Smooth muscle cell (in vitro differentiated cells): ENCODE measurements around the gene OTC. TPM values are rescaled to one million over a fixed set of nuclear protein-coding genes. Genes with fewer than 3 reads are reported as not detected.
A peak's percentile ranks its signal among the peaks of the same experiment; 100 is the strongest.

Source experiments
- DNase-seq: peaks from one replicate; lab custom pipeline; 2025; ENCODE audit not compliant: unreplicated experiment; lab: John Stamatoyannopoulos, UW
- H2AFZ ChIP-seq: fragments of 200-600 bp; sonication (generic); 2 replicates; pipeline ENCODE4 v1.6.0; 2016; ENCODE audit warnings: antibody characterized with exemption, low read depth, mild to moderate bottlenecking
- H3F3A ChIP-seq: fragments of 200-600 bp; sonication (generic); 2 replicates; pipeline ENCODE4 v1.6.0; 2017; ENCODE audit warnings: antibody characterized with exemption, low read depth
- H3K27ac ChIP-seq: fragments of 200-600 bp; sonication (generic); 2 replicates; pipeline ENCODE4 v1.5.1; 2016; ENCODE audit warnings: low read depth, mild to moderate bottlenecking
- H3K27me3 ChIP-seq: fragments of 200-600 bp; sonication (generic); 2 replicates; pipeline ENCODE4 v1.6.1; 2016; ENCODE audit warnings: low read depth, mild to moderate bottlenecking
- H3K36me3 ChIP-seq: fragments of 200-600 bp; sonication (generic); 2 replicates; pipeline ENCODE4 v1.5.1; 2016; ENCODE audit warnings: low read depth
- H3K4me1 ChIP-seq: fragments of 200-600 bp; sonication (generic); 2 replicates; pipeline ENCODE4 v1.5.1; 2016; ENCODE audit warnings: low read depth
- H3K4me2 ChIP-seq: fragments of 200-600 bp; sonication (generic); 2 replicates; pipeline ENCODE4 v1.6.0; 2016; ENCODE audit warnings: mild to moderate bottlenecking
- H3K4me3 ChIP-seq: fragments of 200-600 bp; sonication (generic); 2 replicates; pipeline ENCODE4 v1.5.1; 2016; ENCODE audit warnings: mild to moderate bottlenecking
- H3K79me2 ChIP-seq: fragments of 200-600 bp; sonication (generic); 2 replicates; pipeline ENCODE4 v1.6.0; 2016; ENCODE audit warnings: low read depth, mild to moderate bottlenecking
- H3K9ac ChIP-seq: fragments of 200-600 bp; sonication (generic); 2 replicates; pipeline ENCODE4 v1.6.0; 2016; ENCODE audit warnings: low read depth
- H3K9me3 ChIP-seq: fragments of 200-600 bp; sonication (generic); replicated peaks from 2 replicates; pipeline ENCODE4 v1.5.1; 2016; ENCODE audit warnings: low read depth
- H4K20me1 ChIP-seq: fragments of 200-600 bp; sonication (generic); 2 replicates; pipeline ENCODE4 v1.6.0; 2016; ENCODE audit warnings: low read depth
- CTCF ChIP-seq: fragments of 200-600 bp; sonication (generic); IDR thresholded peaks from 2 replicates; pipeline ENCODE4 v1.5.1; 2017; ENCODE audit warnings: borderline replicate concordance, mild to moderate bottlenecking, antibody characterized with exemption; ENCODE audit not compliant: insufficient read depth, poor library complexity, severe bottlenecking
- WGBS: methylation state at CpG from one replicate; pipeline ENCODE4 v1.1.7; 2016; ENCODE audit warnings: low lambda C conversion rate; 5-methylcytosine and 5-hydroxymethylcytosine counted together
- polyA plus RNA-seq: library from polyadenylated mRNA; unstranded; fragments of >200 nt; fragmentation: Nextera tagmentation; extraction: Ambion mirVana; gene quantifications from 2 replicates; pipeline ENCODE4 v1.2.1, GENCODE V29; 2016
- total RNA-seq: library from RNA; depleted of rRNA; stranded (reverse); fragments of >200 nt; gene quantifications from 2 replicates; pipeline ENCODE4 v1.2.3, GENCODE V29; 2014

The OTC gene
- total and polyA plus RNA-seq, 2 experiments from 2014 or later = not detected

- Histone ChIP-seq H3K9me3 (no peaks in the 10 kb centered on the region), H3K4me3 (peak overlapping the region; percentile 80), H3K36me3 (no peaks in the 10 kb centered on the region), H4K20me1 (no peaks in the 10 kb centered on the region), H3K27me3 (no peaks in the 10 kb centered on the region), H3F3A (no peaks in the 10 kb centered on the region), H3K79me2 (no peaks in the 10 kb centered on the region), H2AFZ (peak overlapping the region; percentile 30), H3K9ac (no peak overlapping the region), H3K4me1 (no peaks in the 10 kb centered on the region), H3K27ac (no peak overlapping the region), H3K4me2 (peak overlapping the region; percentile 1)
- TF ChIP-seq CTCF = no peak
- WGBS = 36% methylated on average over 4 of the region's 4 CpGs
- no peak for DNase-seq
These were observed 24.7 kb upstream of the OTC start for GRCh38 chrX:38327775-38328081.

- Histone ChIP-seq H3K9ac (no peak overlapping the region), H3F3A (no peaks in the 10 kb centered on the region)
- no peak for DNase-seq
These were observed 19.9 kb upstream of the OTC start for GRCh38 chrX:38332505-38332904.

GRCh38 chrX:38335382-38335781 is 17.0 kb upstream of the OTC start:
- no peaks in the 10 kb centered on the region for H3K9me3 ChIP-seq
- H2AFZ ChIP-seq = no peak overlapping the region
- no peak overlapping the region for H3K9ac ChIP-seq
- no peak overlapping the region for H3K27ac ChIP-seq
- H3K27me3 ChIP-seq = no peaks in the 10 kb centered on the region
- H3K4me1 ChIP-seq = no peaks in the 10 kb centered on the region
- no peaks in the 10 kb centered on the region for H4K20me1 ChIP-seq
- H3K79me2 ChIP-seq = no peaks in the 10 kb centered on the region
- H3K4me2 ChIP-seq = no peak overlapping the region
- H3K36me3 ChIP-seq = no peaks in the 10 kb centered on the region
- no peak for TF ChIP-seq CTCF
- no peaks in the 10 kb centered on the region for H3F3A ChIP-seq
- no peak for DNase-seq
- H3K4me3 ChIP-seq = no peak overlapping the region

More at GRCh38 chrX:38332505-38332904, 19.9 kb upstream of the OTC start:
- no peak for TF ChIP-seq CTCF
- H3K36me3 ChIP-seq = no peaks in the 10 kb centered on the region
- H2AFZ ChIP-seq = no peak overlapping the region
- no peaks in the 10 kb centered on the region for H3K4me1 ChIP-seq
- no peaks in the 10 kb centered on the region for H4K20me1 ChIP-seq
- H3K9me3 ChIP-seq = no peaks in the 10 kb centered on the region
- no peaks in the 10 kb centered on the region for H3K27me3 ChIP-seq
- H3K79me2 ChIP-seq = no peaks in the 10 kb centered on the region
- H3K4me3 ChIP-seq = no peak overlapping the region
- no peak overlapping the region for H3K4me2 ChIP-seq
- no peak overlapping the region for H3K27ac ChIP-seq

GRCh38 chrX:38336538-38337240 is 15.7 kb upstream of the OTC start:
- no peak for TF ChIP-seq CTCF
- H3K9ac ChIP-seq = no peak overlapping the region
- H2AFZ ChIP-seq = no peak overlapping the region
- no peaks in the 10 kb centered on the region for H3K9me3 ChIP-seq
- H4K20me1 ChIP-seq = no peaks in the 10 kb centered on the region
- H3K4me1 ChIP-seq = no peaks in the 10 kb centered on the region
- no peaks in the 10 kb centered on the region for H3K79me2 ChIP-seq
- DNase-seq = no peak
- H3K36me3 ChIP-seq = no peaks in the 10 kb centered on the region
- no peaks in the 10 kb centered on the region for H3K27me3 ChIP-seq
- no peak overlapping the region for H3K27ac ChIP-seq
- H3F3A ChIP-seq = no peaks in the 10 kb centered on the region
- 70% methylated on average over 5 of the region's 5 CpGs for WGBS
- no peak overlapping the region for H3K4me3 ChIP-seq
- H3K4me2 ChIP-seq = no peak overlapping the region
